CD4-positive, alpha-beta T cell treated with Interleukin-6 at 100 ng/mL for 8 hours (primary cell): ENCODE data around the gene AFMID.

Experiments used
- DNase-seq: peaks from one replicate; pipeline ENCODE4 v3.0.0-alpha.2; 2020; ENCODE audit warnings: mixed read lengths, low spot score

The AFMID gene

GRCh38 chr17:78180083-78180482 lies 7.1 kb upstream of the AFMID start:
- no peak for DNase-seq

- no peak for DNase-seq
Observed at GRCh38 chr17:78180508-78180907, 6.7 kb upstream of the AFMID start.

GRCh38 chr17:78182504-78182903 lies 4.7 kb upstream of the AFMID start:
- DNase-seq = no peak

- DNase-seq = no peak
Observed at GRCh38 chr17:78183916-78184315, 3.2 kb upstream of the AFMID start.

- no peak for DNase-seq
Observed at GRCh38 chr17:78184351-78184750, 2.8 kb upstream of the AFMID start.

- DNase-seq = no peak
Observed at GRCh38 chr17:78184868-78185267, 2.3 kb upstream of the AFMID start.

- no peak for DNase-seq
Observed at GRCh38 chr17:78185981-78186691, 1.0 kb upstream of the AFMID start.

GRCh38 chr17:78196716-78197115 lies 9.6 kb downstream of the AFMID start:
- DNase-seq = no peak

- no peak for DNase-seq
Observed at GRCh38 chr17:78197147-78197832, 10.1 kb downstream of the AFMID start.

GRCh38 chr17:78200451-78200850 lies 13.3 kb downstream of the AFMID start:
- no peak for DNase-seq

GRCh38 chr17:78202666-78203065 lies 15.5 kb downstream of the AFMID start:
- DNase-seq = no peak

GRCh38 chr17:78204387-78205123 lies 17.4 kb downstream of the AFMID start:
- DNase-seq = no peak

GRCh38 chr17:78205124-78205775 lies 18.1 kb downstream of the AFMID start:
- no peak for DNase-seq

GRCh38 chr17:78206298-78206697 lies 19.1 kb downstream of the AFMID start:
- DNase-seq = no peak

- DNase-seq = no peak
Observed at GRCh38 chr17:78208486-78208885, 21.3 kb downstream of the AFMID start.

GRCh38 chr17:78210111-78210510 lies 22.9 kb downstream of the AFMID start:
- DNase-seq = no peak

- DNase-seq = no peak
Observed at GRCh38 chr17:78211032-78211431, 23.9 kb downstream of the AFMID start.

- DNase-seq = peak; percentile 86
Observed at GRCh38 chr17:78214016-78214705, 27.0 kb downstream of the AFMID start, which contains the start of gene BIRC5. TSS of gene BIRC5 (plus strand) at chr17:78214253. CDS start at chr17:78214317, 64 bp downstream.

GRCh38 chr17:78214706-78215061 lies 27.5 kb downstream of the AFMID start:
- no peak for DNase-seq

GRCh38 chr17:78219396-78220150 lies 32.4 kb downstream of the AFMID start:
- DNase-seq = no peak

GRCh38 chr17:78223061-78223460 lies 35.9 kb downstream of the AFMID start:
- no peak for DNase-seq
